GM18526 (cell line): Measurements from ENCODE around the gene GAB2.

Source experiments
- POLR2A ChIP-seq: IDR thresholded peaks from 3 replicates; pipeline ENCODE4 v1.6.1; 2011; ENCODE audit not compliant: insufficient read length; ENCODE audit errors: extremely low read depth

Gene GAB2

GRCh38 chr11:78227921-78228320 is 189.7 kb downstream of the GAB2 start:
- no peak for TF ChIP-seq POLR2A

- no peak for TF ChIP-seq POLR2A
Measured at GRCh38 chr11:78226684-78227680, 190.6 kb downstream of the GAB2 start.

GRCh38 chr11:78224906-78225420 is 192.7 kb downstream of the GAB2 start:
- TF ChIP-seq POLR2A: no peak

DNA sequence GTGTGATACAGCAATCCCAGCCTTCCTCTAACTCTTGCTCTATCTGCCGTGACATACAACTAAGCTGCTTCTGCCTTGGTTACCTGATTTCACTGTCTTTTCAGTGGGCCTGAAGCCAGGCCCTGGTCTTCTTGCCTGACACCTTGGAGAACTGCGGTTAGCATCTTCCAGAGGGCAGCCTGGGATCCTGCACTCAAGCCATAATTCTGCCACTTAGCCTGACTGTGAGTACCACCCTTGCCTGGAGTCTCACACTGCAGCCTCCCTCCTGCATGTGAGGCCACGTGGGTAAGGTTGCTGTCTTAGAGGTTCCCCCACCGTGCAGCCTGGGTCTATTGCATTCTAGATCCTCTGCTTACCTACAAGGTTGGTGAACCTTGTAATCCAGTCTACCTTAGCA is 193.1 kb downstream of the GAB2 start:
- no peak for TF ChIP-seq POLR2A

DNA sequence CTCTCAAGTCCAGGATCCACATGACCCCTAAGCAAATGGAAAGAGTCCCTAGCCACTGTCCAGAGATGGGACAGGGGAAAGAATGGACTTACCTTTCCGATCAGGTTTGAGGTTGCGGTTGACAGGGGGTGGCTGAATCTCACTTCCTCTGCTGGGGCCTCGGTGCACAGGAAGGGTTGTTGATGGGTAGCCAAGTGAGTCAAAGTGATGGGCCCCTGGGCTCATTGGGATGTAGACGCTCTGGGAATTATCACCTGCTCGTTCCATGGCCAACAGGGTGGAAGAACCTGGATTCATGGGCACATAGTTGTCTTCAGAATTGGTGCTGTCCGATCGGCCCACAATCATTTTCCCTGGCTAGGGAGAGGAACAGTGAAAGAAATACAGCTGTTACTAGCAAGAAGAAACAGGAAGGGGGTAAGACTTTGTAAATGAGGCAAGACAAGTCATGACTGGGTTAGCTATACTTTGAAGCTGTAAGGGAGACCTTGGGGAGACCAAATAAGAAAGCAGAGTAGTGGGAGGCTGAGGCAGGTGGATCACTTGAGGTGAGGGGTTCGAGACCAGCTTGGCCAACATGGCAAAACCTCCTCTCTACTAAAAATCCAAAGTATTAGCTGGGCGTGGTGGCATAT is 194.2 kb downstream of the GAB2 start:
- no peak for TF ChIP-seq POLR2A

DNA sequence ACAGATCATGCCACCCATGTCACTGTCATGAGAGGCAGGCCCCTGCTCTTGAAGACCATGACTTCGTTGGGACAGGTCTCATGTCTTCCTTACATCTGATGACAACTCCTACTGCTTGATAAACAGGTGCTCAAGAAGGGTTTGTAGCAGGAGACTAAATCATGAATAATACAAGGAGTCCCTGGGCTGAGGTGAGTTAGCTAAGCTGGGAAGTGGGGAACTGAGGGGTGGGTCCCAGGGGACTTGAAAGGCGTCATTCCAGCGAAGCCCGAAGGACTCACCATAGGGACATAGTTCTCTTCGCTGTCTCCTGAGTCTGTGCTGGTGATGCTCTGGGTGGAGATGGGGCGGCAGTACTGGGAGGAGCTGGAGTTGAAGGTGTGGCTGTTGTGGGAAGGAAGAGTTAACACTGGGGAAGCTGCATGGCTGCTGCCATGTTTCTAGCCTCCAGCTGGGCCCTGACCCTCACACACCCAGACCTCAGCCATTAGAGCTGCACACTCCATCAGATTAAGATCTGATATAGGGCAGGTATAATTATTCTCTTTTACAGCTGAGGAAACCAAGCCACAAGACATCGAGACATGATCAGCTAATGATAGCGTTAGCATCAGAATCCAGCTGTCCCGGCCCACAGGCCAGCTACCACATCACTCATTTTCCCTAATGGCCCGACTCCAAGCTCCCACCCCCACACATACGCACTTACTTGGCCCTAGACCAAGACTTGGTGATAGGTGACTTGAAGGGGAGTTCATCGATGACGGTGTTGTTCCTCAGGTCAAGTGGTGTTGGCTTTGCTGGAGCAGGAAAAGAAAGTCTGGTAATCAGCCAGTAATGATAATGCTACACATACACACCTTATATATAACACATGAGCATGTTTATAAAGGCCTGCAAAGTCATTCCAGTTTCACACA is 196.0 kb downstream of the GAB2 start:
- no peak for TF ChIP-seq POLR2A

DNA sequence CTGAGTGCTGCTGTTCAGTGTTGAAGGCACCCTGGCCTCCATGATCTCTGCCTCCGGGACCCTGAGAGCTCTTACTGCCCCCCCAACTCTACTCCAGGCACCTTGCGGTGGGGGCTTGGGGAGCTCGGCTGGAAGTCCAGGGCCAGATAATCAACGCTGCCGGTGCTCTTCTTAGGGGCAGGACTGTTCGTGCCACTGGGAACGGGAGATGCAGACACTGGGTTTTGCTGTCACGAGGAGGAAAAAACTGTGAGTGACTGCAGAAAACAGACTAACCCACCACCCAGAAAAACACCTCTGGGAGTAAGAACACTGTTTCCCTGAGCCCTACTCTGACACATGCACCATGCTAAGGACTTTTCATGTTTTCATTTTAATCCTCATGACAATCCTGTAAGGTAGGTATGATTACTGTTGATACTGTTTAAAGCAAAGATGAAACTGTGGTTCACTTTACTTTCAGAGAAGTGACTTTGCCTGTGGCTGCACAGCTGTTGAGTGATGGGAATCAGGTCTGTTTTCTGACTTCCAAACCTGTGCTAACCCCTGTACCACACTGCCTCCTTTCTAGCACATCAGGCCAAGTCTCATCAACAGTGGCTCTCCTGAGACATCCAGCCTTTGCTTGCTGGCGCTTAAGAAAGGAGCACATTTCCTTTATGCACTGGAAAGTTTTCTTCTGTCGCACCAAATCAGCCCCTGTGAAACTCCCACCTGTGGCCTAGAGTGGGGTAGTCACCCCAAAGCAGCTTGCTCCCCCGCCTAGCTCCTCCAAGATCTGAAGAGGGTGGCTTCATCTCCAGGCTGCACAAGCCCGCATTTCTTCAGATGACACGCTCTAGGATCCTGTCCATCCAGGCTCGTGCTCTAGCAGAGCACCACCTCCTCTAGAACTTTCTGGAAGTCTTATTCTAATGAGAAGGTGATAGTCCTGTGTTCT is 197.1 kb downstream of the GAB2 start:
- TF ChIP-seq POLR2A: no peak

DNA sequence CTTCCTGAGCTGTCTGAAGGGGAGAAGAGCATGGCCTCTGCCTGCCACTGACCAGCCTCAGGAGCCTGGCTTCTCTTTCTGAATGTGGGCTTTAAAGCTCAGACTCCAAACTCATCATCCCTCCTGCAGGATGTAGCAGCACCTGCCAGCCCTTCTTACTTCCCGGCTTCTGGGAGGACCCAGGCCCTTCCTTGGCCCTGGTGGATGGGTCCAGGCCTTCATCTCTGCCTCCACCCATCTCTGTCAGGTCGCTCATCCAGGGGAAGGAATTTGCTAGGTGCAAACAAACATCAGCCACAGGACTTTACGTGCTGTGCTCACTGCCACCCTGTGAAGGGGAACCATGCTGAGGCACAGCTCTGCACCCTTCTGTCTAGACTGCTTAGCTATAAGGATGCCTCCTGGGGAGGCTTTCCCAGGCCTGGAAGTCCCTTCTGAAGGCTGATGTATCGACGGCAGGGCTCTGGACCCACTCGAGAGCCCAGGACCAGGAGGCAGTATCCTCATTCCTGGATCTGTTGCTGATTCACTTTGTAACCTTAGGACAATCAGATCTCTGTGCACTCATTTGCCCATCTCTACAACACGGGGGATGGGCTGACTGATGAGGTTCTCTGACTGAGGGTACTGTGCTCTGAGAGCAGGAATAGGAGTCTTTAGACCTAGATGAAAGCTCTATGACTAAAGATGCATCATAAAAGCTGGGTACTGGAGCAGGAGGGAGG is 198.0 kb downstream of the GAB2 start:
- TF ChIP-seq POLR2A: no peak

- no peak for TF ChIP-seq POLR2A
Measured at GRCh38 chr11:78218707-78219492, 198.7 kb downstream of the GAB2 start.

DNA sequence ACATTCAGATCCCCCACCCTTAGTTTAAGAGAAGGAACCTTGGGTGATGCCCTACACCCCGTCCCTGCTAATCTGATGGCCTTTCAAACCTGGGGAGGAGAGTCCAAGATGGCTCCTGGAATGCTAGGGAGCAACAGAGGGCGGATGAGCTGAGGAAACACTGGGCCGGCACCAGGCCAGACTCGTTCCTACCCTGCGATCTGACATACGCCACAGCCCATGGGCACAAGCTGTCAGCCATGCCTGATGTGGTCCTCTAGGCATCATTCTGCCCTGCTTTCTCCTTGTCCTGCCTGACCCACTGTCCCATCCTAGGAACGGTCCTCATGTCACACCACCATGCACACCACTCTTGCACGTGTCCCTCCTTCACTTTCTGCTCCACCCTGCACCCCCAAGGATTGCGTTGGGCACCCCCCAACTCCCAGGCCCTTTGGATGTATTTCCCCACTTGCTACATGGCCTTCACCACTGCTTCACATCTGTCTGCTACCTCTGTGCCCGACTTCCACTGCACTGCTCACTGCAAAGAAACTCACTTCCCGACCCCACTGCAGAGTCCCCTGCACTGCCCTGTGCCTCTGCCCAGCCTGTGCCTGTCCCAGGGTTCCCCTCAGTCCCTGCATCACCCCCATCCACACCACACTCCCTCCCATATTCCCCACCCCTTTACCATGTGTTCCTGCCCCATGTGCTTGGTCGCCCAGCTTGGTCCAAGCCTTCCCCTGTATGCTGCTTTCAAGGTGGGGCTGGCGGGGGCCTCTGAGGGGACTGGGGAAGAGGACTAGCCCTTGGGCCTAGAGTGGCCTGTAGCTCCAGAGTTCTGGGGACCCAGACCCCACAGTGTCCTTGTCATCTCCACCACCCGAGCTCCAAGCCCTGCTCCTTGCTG is 199.7 kb downstream of the GAB2 start:
- TF ChIP-seq POLR2A: no peak

DNA sequence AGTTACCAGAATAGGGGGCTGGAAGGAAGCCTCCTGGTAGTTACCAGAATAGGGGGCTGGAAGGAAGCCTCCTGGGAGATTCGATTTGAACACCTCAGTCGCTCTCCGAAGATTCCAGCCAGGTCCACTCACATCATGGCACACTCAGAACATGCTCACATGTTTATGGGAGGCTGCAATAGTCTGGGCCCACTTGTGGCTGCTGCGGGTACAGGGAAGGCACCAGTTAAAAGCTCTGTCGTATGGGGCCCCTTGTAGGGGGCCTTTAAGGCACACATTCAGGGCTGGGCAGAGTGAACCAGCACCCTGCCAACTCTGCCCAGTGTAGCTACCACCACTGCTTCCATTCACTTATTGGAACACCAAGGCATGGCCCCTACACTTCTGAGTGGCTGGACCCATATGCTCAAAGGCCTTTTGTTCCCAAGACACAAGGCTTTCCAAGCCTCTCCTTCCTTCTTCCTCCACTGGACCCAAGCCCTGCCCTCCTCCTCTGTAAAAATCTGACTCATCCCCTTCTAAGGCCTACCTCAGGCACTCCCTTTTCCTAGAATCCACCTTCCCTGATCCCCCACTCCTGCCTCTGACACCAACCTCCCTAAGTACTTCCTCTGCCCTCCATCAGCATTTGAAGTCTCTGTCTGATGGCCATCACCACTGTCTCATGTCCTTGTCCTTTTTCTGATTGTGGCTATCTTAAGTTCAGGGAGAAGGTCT is 200.9 kb downstream of the GAB2 start:
- no peak for TF ChIP-seq POLR2A
